Measurements from ENCODE around the gene RNF186.

DNA sequence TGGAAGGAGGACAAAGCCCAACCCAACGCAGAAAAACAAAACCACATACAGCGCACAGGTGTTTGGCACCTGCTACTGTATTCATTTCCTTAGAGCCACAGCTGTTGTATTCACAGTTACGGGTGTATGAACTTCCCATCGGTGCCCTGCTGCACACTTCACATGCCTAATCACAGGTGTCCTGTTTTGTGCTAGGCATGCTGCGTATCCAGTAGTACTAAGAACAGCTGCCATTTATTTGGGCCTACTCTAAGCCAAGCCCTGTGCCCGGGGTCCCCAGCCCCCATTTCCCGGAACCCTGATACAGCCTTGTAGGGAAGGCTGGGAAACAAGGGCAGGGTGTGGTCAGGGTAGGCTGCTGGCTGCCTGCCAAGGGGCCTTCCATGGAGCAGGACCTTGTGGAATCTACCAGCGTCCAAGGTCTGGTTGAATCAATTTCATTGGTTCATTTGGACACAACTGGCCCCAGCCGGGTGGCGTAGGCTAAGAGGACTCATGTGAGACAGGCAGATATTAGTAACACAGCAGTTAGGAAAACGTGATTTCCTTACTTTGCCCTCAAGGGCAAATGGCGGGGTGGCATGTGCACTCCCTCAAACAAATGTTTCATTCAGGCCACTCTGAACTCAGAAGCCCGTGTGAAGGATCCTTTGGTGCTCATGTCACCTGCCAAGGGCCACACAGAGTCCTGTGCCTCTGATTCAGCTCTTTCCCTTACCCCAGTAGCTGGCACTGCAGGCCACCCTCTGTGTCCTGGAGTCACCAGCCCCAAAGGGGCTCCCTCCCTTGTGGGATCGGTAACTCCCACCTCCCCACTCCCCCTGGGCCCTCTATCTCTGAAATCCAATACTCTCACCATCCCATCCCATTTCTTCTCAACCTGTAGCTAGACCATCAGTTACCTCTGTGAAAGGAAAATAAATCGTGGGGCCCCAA, 986 bp upstream of the RNF186 start:
- TF ChIP-seq ZNF3 (CRISPR knock-in tag; IDR thresholded peaks at IDR 0.05), result no peak
- TF ChIP-seq NCOA5 (CRISPR knock-in tag; IDR thresholded peaks at IDR 0.05), result no peak
- TF ChIP-seq NFIC (IDR thresholded peaks at IDR 0.05; ENCODE audit: low read length), result 0 out of 2 replicates have a peak, but pooled peaks have one; percentile 43
- no peak for TF ChIP-seq NCOR1 (IDR thresholded peaks at IDR 0.05; ENCODE audit: borderline replicate concordance, low read length)
- 0 out of 2 replicates have a peak, but pooled peaks have one; percentile 3 for TF ChIP-seq CTCF (CRISPR knock-in tag; IDR thresholded peaks at IDR 0.05)
- TF ChIP-seq ZNF749 (CRISPR knock-in tag; IDR thresholded peaks at IDR 0.05; ENCODE audit: borderline replicate concordance), result no peak
- TF ChIP-seq AKNA (CRISPR knock-in tag; IDR thresholded peaks at IDR 0.05; ENCODE audit: borderline replicate concordance), result no peak
- TF ChIP-seq BCL3 (CRISPR knock-in tag; IDR thresholded peaks at IDR 0.05), result no peak
- TF ChIP-seq KLF16 (CRISPR knock-in tag; IDR thresholded peaks at IDR 0.05), result no peak
- TF ChIP-seq POLR2A (IDR thresholded peaks at IDR 0.05; ENCODE audit: insufficient read depth in 1 of 2, low read depth in 2 of 2, low read length in 2 of 2), result no peak
- TF ChIP-seq NR2F2 (IDR thresholded peaks at IDR 0.05; ENCODE audit: borderline replicate concordance, low read depth), result no peak
- no peak for TF ChIP-seq ZBTB8A (CRISPR knock-in tag; IDR thresholded peaks at IDR 0.05; ENCODE audit: borderline replicate concordance, low read depth)
- no peak for TF ChIP-seq JUND (CRISPR knock-in tag; IDR thresholded peaks at IDR 0.05)
- TF ChIP-seq SMC3 (IDR thresholded peaks at IDR 0.05; ENCODE audit: low read length), result no peak

Measured in HepG2 (cell line).